ENCODE results near the gene MCOLN1. TPM values are rescaled to one million over a fixed set of nuclear protein-coding genes. Genes with fewer than 3 reads are reported as not detected.
A peak's percentile ranks its signal among the peaks of the same experiment; 100 is the strongest.

Gene MCOLN1
- total RNA-seq, result 23.0 and 26.9 TPM in 2 replicates
- polyA plus RNA-seq, result 60.9 and 84.6 TPM in 2 replicates
- polyA plus RNA-seq (2011; cell fraction: cytosol; rRNA removed), result 22.8 and 29.4 TPM in 2 replicates
- polyA plus RNA-seq (2011; cell fraction: nucleus; rRNA removed), result 67.0 and 81.1 TPM in 2 replicates
- 24.1 and 24.6 TPM in 2 replicates for polyA plus RNA-seq (2012)
- 40.6 and 63.5 TPM in 2 replicates for polyA minus RNA-seq
- 19.8 TPM for polyA minus RNA-seq (2011; cell fraction: cytosol; rRNA and poly(A)+ RNA removed)
- polyA minus RNA-seq (2011; cell fraction: nucleus; rRNA and poly(A)+ RNA removed), result 20.9 and 21.5 TPM in 2 replicates
- percentile 51 among the genes with signal in this experiment for Bru-seq, nascent RNA
- BruChase-seq, experiment 1, labeled RNA remaining after a 6-hour chase, result percentile 66 among the genes with signal in this experiment
- percentile 58 among the genes with signal in this experiment for BruChase-seq, experiment 2, labeled RNA remaining after a 2-hour chase
- long read RNA-seq, transcript MCOLN1-201 (14 exons, 2,082 nt), result major isoform, 48 of 60 reads
- long read RNA-seq, partial matches to known transcripts, result 7 of 60 reads
- long read RNA-seq, other reads (novel, unspliced or antisense), result 5 of 60 reads

- DNase-seq (ENCODE audit: low read depth, low spot score) (peak; percentile 97), FAIRE-seq (peak; percentile 83)
- H3K4me1 ChIP-seq (ENCODE audit: control insufficient read depth, extremely low read depth, insufficient read depth, low read length), result peaks cover 16% of the 10 kb centered on the region
- no peaks in the 10 kb centered on the region for H4K20me1 ChIP-seq (replicated peaks; ENCODE audit: control insufficient read depth, extremely low read depth, insufficient read depth, low read length)
- intact Hi-C loops (cut with micrococcal nuclease), result loop anchor here (1.0 to 5.0 kb wide), 2 partner anchors 12 to 35 kb away; partner anchors contain the start of gene PEX11G
- H3K9ac ChIP-seq (replicated peaks; ENCODE audit: extremely low read depth, insufficient read depth, low read length), result peak within 1 kb of the TSS; percentile 78
- no TSS peak for BruUV-seq (replicated peaks)
- no peaks in the 10 kb centered on the region for H3K9me3 ChIP-seq (replicated peaks; ENCODE audit: control insufficient read depth, insufficient read depth, low read length)
- peaks cover 0 to 18% of the 10 kb centered on the region in 2 experiments for H3K36me3 ChIP-seq (ENCODE audit: control insufficient read depth in 2 of 2, extremely low read depth in 1 of 2, insufficient read depth in 2 of 2, low read length in 2 of 2)
- H3K9me1 ChIP-seq (replicated peaks; ENCODE audit: control insufficient read depth, extremely low read depth, insufficient read depth, low read length), result no peaks in the 10 kb centered on the region
- H3K79me2 ChIP-seq (ENCODE audit: control insufficient read depth, insufficient read depth, low read length), result peaks cover 8% of the 10 kb centered on the region
- dilution Hi-C loops (cut with MboI; ENCODE audit: extremely low pct_ligation_motif_present, low sequenced_read_pairs), result no loop called here
- H3K4me3 ChIP-seq (replicated peaks in 1 of 3; ENCODE audit: insufficient read depth in 1 of 3, low read depth in 1 of 3, low read length in 3 of 3), result peak within 1 kb of the TSS; percentile 64 to 94 (median 81)
- peak within 1 kb of the TSS; percentile 92 for H2AFZ ChIP-seq (ENCODE audit: low read depth, low read length)
- peak within 1 kb of the TSS; percentile 4 for H3K27ac ChIP-seq (ENCODE audit: insufficient read depth, low read depth, low read length)
- peak within 1 kb of the TSS; percentile 97 for H3K4me2 ChIP-seq (ENCODE audit: insufficient read depth, low read length)
- POLR2A ChIA-PET, result interaction anchor here (0.6 to 1.5 kb wide), 3 partner anchors 12 to 451 kb away, joined by 3 to 12 read pairs (median 4); no protein-coding TSS in a partner anchor
- H3K27me3 ChIP-seq (ENCODE audit: control insufficient read depth in 2 of 2, insufficient read depth in 2 of 2, low read length in 2 of 2), result no peaks in the 10 kb centered on the region
- CTCF ChIA-PET, result interaction anchor here (0.7 to 2.8 kb wide), 12 partner anchors 9 to 423 kb away, joined by 3 to 11 read pairs (median 4); partner anchors contain the start of genes PNPLA6 and TRAPPC5
- peak; percentile 100 for TF ChIP-seq MAX (IDR thresholded peaks at IDR 0.05; ENCODE audit: insufficient read depth, insufficient read length)
- peak; percentile 73 for TF ChIP-seq POLR2A (IDR thresholded peaks at IDR 0.05; ENCODE audit: low read depth, low read length)
- no peak for TF ChIP-seq EZH2 (IDR thresholded peaks at IDR 0.05; ENCODE audit: borderline replicate concordance, low read depth, low read length, severe bottlenecking)
- TF ChIP-seq GATA2 (IDR thresholded peaks at IDR 0.05; ENCODE audit: insufficient read depth, insufficient read length, low read depth, low read length), result no peak
- TF ChIP-seq JUN (IDR thresholded peaks at IDR 0.05; ENCODE audit: borderline replicate concordance, insufficient read depth, insufficient read length, low read depth), result no peak
- no peak for TF ChIP-seq FOS (IDR thresholded peaks at IDR 0.05; ENCODE audit: borderline replicate concordance, insufficient read depth, low read length)
- peak; percentile 93 for TF ChIP-seq POLR2AphosphoS5 (IDR thresholded peaks at IDR 0.05; ENCODE audit: insufficient read depth, low read depth, low read length)
These were observed at the start of gene MCOLN1 for GRCh38 chr19:7522072-7522922. Gene MCOLN1, plus strand, starts transcription at chr19:7522624. Its CDS starts 127 bp downstream, at chr19:7522751.
